ENCODE measurements around the gene MTA2. TPM values are rescaled to one million over a fixed set of nuclear protein-coding genes. Genes with fewer than 3 reads are reported as not detected.
A peak's percentile ranks its signal among the peaks of the same experiment; 100 is the strongest.
"Not testable (repeated sequence)": the region's sequence is repeated elsewhere in the genome, so short reads cannot be mapped to it uniquely, and the experiment has no call there.

MTA2 gene
- 86.1 TPM for polyA plus RNA-seq (2013)

DNA sequence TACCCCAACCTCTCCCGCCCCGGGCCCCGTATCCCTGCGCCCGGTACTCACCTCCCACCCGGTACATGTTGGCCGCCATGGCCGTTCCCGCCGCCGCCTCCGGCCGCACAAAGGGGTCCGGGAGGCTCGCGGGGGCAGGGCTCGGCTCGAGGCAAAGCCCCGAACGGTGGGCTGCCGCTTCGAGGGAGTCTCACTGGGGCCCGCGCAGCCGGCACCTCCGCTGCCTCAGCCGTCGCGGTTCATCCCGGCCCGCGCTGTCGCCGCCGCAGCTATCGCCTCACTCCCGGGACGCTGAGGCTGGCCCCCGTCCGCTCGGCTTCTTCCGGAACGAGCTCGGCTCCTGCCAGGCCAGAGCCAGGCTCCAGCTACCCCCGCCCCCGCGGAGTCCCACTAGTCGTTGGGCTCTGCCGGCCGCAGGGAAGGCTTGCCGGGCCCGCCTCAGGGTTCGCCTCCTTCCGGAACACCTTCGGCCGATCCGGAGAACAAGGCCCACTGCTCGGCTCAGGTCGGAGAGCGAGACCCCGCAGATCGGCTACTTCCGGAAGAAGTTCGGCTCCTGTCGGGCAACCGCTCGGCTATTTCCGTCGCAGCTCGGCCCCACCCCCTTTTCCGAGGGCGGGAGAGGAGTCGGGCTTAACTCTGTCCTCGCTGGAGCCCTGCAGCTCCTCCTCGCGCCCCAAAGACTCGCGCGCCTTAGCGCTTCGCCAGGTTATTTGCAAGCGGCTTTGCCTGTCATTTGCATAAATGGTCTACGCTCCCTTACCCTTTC lies at the start of gene MTA2:
TSS of gene MTA2 (minus strand) at position 494 of the 769 bp plus-strand sequence. CDS start at position 79, 415 bp downstream.
- Histone ChIP-seq H3K4me3 (ENCODE audit: control insufficient read depth in 1 of 7, extremely low read depth in 1 of 7, insufficient read depth in 4 of 7, low read depth in 2 of 7, low read length in 6 of 7) (peak within 1 kb of the TSS; percentile 71 to 97 (median 94)), H3K36me3 (ENCODE audit: control insufficient read depth in 4 of 4, insufficient read depth in 4 of 4, low read length in 3 of 4) (peaks cover 6 to 67% (median 43%) of the 10 kb centered on the region in 4 experiments), H3K27me3 (replicated peaks in 2 of 5; ENCODE audit: control insufficient read depth in 4 of 5, insufficient read depth in 5 of 5, low read length in 4 of 5) (no peaks in the 10 kb centered on the region), H3K9me3 (ENCODE audit: control extremely low read depth in 1 of 5, control insufficient read depth in 4 of 5, insufficient read depth in 2 of 5, low read depth in 1 of 5, low read length in 4 of 5) (no peaks in the 10 kb centered on the region), H3K27ac (ENCODE audit: insufficient read depth in 1 of 2, low read depth in 1 of 2, low read length in 2 of 2, poor library complexity in 1 of 2, severe bottlenecking in 2 of 2) (peak within 1 kb of the TSS; percentile 85 to 94), H3K4me1 (ENCODE audit: control extremely low read depth in 1 of 4, control insufficient read depth in 4 of 4, insufficient read depth in 4 of 4, low read length in 3 of 4) (peaks cover 18 to 43% (median 32%) of the 10 kb centered on the region in 4 experiments)
- under 1% methylated on average over 83 of the region's 83 CpGs for WGBS (ENCODE audit: insufficient coverage)
- ChIA-PET POLR2A (interaction anchor here (0.5 to 3.3 kb wide), 7 partner anchors 10 to 280 kb away, joined by 3 to 30 read pairs (median 4); partner anchors contain the start of genes EEF1G, EML3, ROM1 and STX5), CTCF (interaction anchor here (0.7 to 2.6 kb wide), 7 partner anchors 9 to 177 kb away, joined by 3 to 15 read pairs (median 6); partner anchors contain the start of genes EML3, GNG3, ROM1 and TUT1)
- DNase-seq = peak; percentile 98 to 99 (median 99)

DNA sequence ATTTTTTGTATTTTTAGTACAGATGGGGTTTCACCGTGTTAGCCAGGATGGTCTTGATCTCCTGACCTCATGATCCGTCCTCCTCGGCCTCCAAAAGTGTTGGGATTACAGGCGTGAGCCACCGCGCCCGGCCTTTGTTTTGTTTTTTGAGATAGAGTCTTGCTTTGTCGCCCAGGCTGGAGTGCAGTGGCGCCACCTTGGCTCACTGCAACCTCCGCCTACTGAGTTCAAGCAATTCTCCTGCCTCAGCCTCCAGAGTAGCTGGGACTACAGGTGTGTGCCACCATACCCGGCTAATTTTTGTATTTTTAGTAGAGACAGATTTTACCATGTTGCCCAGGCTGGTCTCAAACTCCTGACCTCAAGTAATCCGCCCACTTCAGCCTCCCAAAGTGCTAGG lies 48.6 kb upstream of the MTA2 start:
- 97% methylated on average over 12 of the region's 12 CpGs for WGBS (ENCODE audit: insufficient coverage)
- H3K9me3 ChIP-seq (ENCODE audit: control extremely low read depth in 1 of 5, control insufficient read depth in 4 of 5, insufficient read depth in 2 of 5, low read depth in 1 of 5, low read length in 4 of 5) = not testable (repeated sequence)

DNA sequence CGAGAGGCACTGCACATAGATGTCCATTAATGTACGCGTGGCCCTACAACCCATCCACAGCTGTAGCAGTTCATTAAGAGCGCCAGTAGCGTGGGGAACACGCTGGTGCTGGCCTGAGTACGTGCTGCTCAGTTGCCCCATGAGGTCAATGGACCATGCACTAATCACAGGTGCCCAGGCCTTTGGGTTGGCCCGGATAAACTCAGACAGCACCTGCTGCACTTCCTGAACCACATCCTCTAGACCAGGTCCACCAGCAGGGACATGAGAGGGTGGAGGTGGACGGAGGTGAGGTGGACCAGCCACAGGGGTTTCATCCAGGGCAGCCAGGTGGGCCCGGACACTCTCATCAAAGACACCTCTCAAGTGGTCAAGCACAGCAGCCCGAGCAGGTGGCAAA lies 47.8 kb upstream of the MTA2 start:
- CTCF ChIA-PET = interaction anchor here (0.8 to 6.0 kb wide), 4 partner anchors 19 to 60 kb away, joined by 3 to 33 read pairs (median 5); partner anchors contain the start of genes C11orf98, CSKMT, LBHD1 and UQCC3
- H3K9me3 ChIP-seq (ENCODE audit: control extremely low read depth in 1 of 5, control insufficient read depth in 4 of 5, insufficient read depth in 2 of 5, low read depth in 1 of 5, low read length in 4 of 5) = no peaks in the 10 kb centered on the region
- DNase-seq = no peak
- peaks cover 0 to 41% (median 33%) of the 10 kb centered on the region in 4 experiments for H3K4me1 ChIP-seq (ENCODE audit: control extremely low read depth in 1 of 4, control insufficient read depth in 4 of 4, insufficient read depth in 4 of 4, low read length in 3 of 4)
- H3K36me3 ChIP-seq (ENCODE audit: control insufficient read depth in 4 of 4, insufficient read depth in 4 of 4, low read length in 3 of 4) = peaks cover 7 to 35% (median 22%) of the 10 kb centered on the region in 4 experiments
- H3K4me3 ChIP-seq (ENCODE audit: control insufficient read depth in 1 of 7, extremely low read depth in 1 of 7, insufficient read depth in 4 of 7, low read depth in 2 of 7, low read length in 6 of 7) = no peak overlapping the region
- WGBS (ENCODE audit: insufficient coverage) = 92% methylated on average over 11 of the region's 11 CpGs
- no peaks in the 10 kb centered on the region for H3K27me3 ChIP-seq (replicated peaks in 2 of 5; ENCODE audit: control insufficient read depth in 4 of 5, insufficient read depth in 5 of 5, low read length in 4 of 5)
- H3K27ac ChIP-seq (ENCODE audit: insufficient read depth in 1 of 2, low read depth in 1 of 2, low read length in 2 of 2, poor library complexity in 1 of 2, severe bottlenecking in 2 of 2) = no peak overlapping the region
- POLR2A ChIA-PET = interaction anchor here (1.9 kb wide), 1 partner anchor 16 kb away, joined by 6 read pairs; the partner anchor contains the start of genes C11orf98 and CSKMT

More for the DNA sequence above, 48.6 kb upstream of the MTA2 start:
- H3K27ac ChIP-seq (ENCODE audit: insufficient read depth in 1 of 2, low read depth in 1 of 2, low read length in 2 of 2, poor library complexity in 1 of 2, severe bottlenecking in 2 of 2); DNase-seq; H3K27me3 ChIP-seq (replicated peaks in 2 of 5; ENCODE audit: control insufficient read depth in 4 of 5, insufficient read depth in 5 of 5, low read length in 4 of 5); H3K4me3 ChIP-seq (ENCODE audit: control insufficient read depth in 1 of 7, extremely low read depth in 1 of 7, insufficient read depth in 4 of 7, low read depth in 2 of 7, low read length in 6 of 7): not testable (repeated sequence)
- ChIA-PET CTCF (interaction anchor here (0.7 to 1.0 kb wide), 2 partner anchors 17 to 31 kb away, joined by 3 to 4 read pairs; no protein-coding TSS in a partner anchor), POLR2A (interaction anchor here (1.9 kb wide), 1 partner anchor 15 kb away, joined by 6 read pairs; the partner anchor contains the start of genes C11orf98 and CSKMT)
- Histone ChIP-seq H3K4me1 (ENCODE audit: control extremely low read depth in 1 of 4, control insufficient read depth in 4 of 4, insufficient read depth in 4 of 4, low read length in 3 of 4) (peaks cover 0 to 34% (median 27%) of the 10 kb centered on the region in 4 experiments), H3K36me3 (ENCODE audit: control insufficient read depth in 4 of 4, insufficient read depth in 4 of 4, low read length in 3 of 4) (peaks cover 6 to 34% (median 21%) of the 10 kb centered on the region in 4 experiments)

DNA sequence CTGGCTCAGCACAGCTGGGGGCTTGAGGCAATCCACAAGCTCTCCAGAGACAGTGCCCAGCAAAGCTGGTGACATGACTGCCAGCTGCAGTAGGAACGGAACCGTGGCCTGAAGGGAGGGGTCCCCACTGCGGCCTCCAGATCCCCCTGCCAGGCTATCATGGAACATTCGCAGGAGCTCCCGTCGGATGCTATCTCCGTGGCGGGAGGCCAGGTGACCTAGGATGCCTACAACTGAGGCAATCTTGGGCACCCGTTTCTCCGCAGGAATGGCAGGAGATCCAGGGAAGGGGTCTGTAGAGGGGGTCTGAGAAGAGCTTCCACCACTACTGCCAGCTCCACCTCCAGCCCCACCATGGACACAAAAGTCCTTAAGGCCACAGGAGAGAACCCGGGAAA lies 47.3 kb upstream of the MTA2 start:
- CTCF ChIA-PET = interaction anchor here (0.8 to 6.0 kb wide), 8 partner anchors 7 to 61 kb away, joined by 3 to 33 read pairs (median 4); partner anchors contain the start of genes C11orf98, CSKMT, LBHD1 and UQCC3

DNA sequence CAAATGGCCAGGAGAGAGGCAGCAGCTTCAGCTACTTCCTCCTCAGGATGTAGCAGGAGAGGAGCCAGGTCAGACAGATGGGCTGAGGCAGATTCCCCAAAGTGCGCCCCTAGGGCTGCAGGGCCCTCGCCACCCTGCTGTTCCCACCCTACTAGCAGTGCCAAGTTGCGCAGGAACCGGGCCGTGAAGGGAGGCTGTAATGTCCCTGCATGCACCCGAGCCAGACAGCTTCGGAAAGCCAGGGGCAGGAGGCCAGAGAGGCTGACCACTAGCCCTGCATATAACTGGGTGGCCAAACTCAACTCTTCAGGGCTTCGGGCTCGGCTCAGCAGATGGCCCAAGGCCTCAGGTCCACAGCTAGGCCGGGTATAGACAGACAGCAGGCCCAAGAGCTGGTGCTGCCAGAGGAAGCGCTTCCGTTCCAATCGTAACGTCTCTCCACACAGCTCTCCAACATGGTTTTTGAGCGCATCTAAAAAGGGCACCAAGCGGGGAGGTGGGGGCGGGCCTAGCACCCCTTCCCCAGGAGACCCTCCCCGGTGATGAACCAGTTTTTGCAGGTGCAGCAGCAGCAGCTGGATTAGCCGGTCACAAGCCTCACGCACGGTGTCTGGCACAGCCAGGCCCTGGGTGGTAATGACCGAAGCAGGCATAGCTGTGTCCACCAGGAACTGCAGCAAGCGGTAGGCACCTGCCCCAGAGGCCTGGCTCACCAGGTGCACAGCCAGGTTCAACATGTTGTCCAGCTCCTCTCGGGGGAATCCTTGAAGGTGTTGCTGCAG lies 46.7 kb upstream of the MTA2 start:
- no peak for DNase-seq
- ChIA-PET CTCF (interaction anchor here (0.8 to 6.0 kb wide), 9 partner anchors 7 to 61 kb away, joined by 3 to 33 read pairs (median 4); partner anchors contain the start of genes C11orf98, CSKMT, LBHD1 and UQCC3), POLR2A (interaction anchor here (3.0 kb wide), 1 partner anchor 17 kb away, joined by 23 read pairs; the partner anchor contains the start of genes C11orf98 and CSKMT)
- Histone ChIP-seq H3K36me3 (ENCODE audit: control insufficient read depth in 4 of 4, insufficient read depth in 4 of 4, low read length in 3 of 4) (peaks cover 8 to 45% (median 24%) of the 10 kb centered on the region in 4 experiments), H3K4me3 (ENCODE audit: control insufficient read depth in 1 of 7, extremely low read depth in 1 of 7, insufficient read depth in 4 of 7, low read depth in 2 of 7, low read length in 6 of 7) (no peak overlapping the region), H3K4me1 (ENCODE audit: control extremely low read depth in 1 of 4, control insufficient read depth in 4 of 4, insufficient read depth in 4 of 4, low read length in 3 of 4) (peaks cover 0 to 40% (median 30%) of the 10 kb centered on the region in 4 experiments), H3K9me3 (ENCODE audit: control extremely low read depth in 1 of 5, control insufficient read depth in 4 of 5, insufficient read depth in 2 of 5, low read depth in 1 of 5, low read length in 4 of 5) (no peaks in the 10 kb centered on the region), H3K27me3 (replicated peaks in 2 of 5; ENCODE audit: control insufficient read depth in 4 of 5, insufficient read depth in 5 of 5, low read length in 4 of 5) (no peaks in the 10 kb centered on the region), H3K27ac (ENCODE audit: insufficient read depth in 1 of 2, low read depth in 1 of 2, low read length in 2 of 2, poor library complexity in 1 of 2, severe bottlenecking in 2 of 2) (no peak overlapping the region)
- 95% methylated on average over 23 of the region's 24 CpGs for WGBS (ENCODE audit: insufficient coverage)

More for the DNA sequence above, 47.3 kb upstream of the MTA2 start:
- Histone ChIP-seq H3K9me3 (ENCODE audit: control extremely low read depth in 1 of 5, control insufficient read depth in 4 of 5, insufficient read depth in 2 of 5, low read depth in 1 of 5, low read length in 4 of 5) (no peaks in the 10 kb centered on the region), H3K27me3 (replicated peaks in 2 of 5; ENCODE audit: control insufficient read depth in 4 of 5, insufficient read depth in 5 of 5, low read length in 4 of 5) (no peaks in the 10 kb centered on the region), H3K4me3 (ENCODE audit: control insufficient read depth in 1 of 7, extremely low read depth in 1 of 7, insufficient read depth in 4 of 7, low read depth in 2 of 7, low read length in 6 of 7) (no peak overlapping the region), H3K27ac (ENCODE audit: insufficient read depth in 1 of 2, low read depth in 1 of 2, low read length in 2 of 2, poor library complexity in 1 of 2, severe bottlenecking in 2 of 2) (no peak overlapping the region), H3K4me1 (ENCODE audit: control extremely low read depth in 1 of 4, control insufficient read depth in 4 of 4, insufficient read depth in 4 of 4, low read length in 3 of 4) (peaks cover 0 to 44% (median 33%) of the 10 kb centered on the region in 4 experiments), H3K36me3 (ENCODE audit: control insufficient read depth in 4 of 4, insufficient read depth in 4 of 4, low read length in 3 of 4) (peaks cover 8 to 40% (median 24%) of the 10 kb centered on the region in 4 experiments)
- WGBS (ENCODE audit: insufficient coverage) = 99% methylated on average over 9 of the region's 11 CpGs
- POLR2A ChIA-PET = no interaction called here
- DNase-seq = no peak

DNA sequence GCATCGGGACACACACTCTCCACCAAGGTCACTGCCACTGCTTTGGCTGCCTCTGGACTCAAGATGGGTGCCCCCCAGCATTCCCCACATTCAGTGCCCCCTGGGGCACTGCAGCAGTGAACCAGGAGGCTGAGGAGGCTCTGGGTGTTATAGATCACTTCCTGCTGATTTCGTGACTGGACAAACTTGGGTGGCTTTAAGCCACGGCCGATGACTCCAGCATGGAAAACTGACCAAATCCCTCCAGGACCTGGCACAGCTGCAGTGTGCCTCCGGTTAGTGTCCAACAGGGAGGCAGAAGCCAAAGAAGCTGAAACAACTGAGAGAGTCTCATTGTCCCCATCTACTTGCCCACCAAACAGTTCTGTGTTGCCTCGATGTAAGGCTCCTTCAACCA lies 45.9 kb upstream of the MTA2 start:
- H3K27me3 ChIP-seq (replicated peaks in 2 of 5; ENCODE audit: control insufficient read depth in 4 of 5, insufficient read depth in 5 of 5, low read length in 4 of 5) = no peaks in the 10 kb centered on the region
- POLR2A ChIA-PET = interaction anchor here (3.0 kb wide), 1 partner anchor 17 kb away, joined by 23 read pairs; the partner anchor contains the start of genes C11orf98 and CSKMT
- WGBS (ENCODE audit: insufficient coverage) = 100% methylated on average over 6 of the region's 6 CpGs
- H3K9me3 ChIP-seq (ENCODE audit: control extremely low read depth in 1 of 5, control insufficient read depth in 4 of 5, insufficient read depth in 2 of 5, low read depth in 1 of 5, low read length in 4 of 5) = no peaks in the 10 kb centered on the region
- DNase-seq = no peak
- CTCF ChIA-PET = interaction anchor here (1.0 to 6.0 kb wide), 7 partner anchors 8 to 139 kb away, joined by 4 to 33 read pairs (median 4); partner anchors contain the start of genes C11orf98, CSKMT, LBHD1 and UQCC3
- H3K4me1 ChIP-seq (ENCODE audit: control extremely low read depth in 1 of 4, control insufficient read depth in 4 of 4, insufficient read depth in 4 of 4, low read length in 3 of 4) = peaks cover 0 to 36% (median 28%) of the 10 kb centered on the region in 4 experiments
- H3K4me3 ChIP-seq (ENCODE audit: control insufficient read depth in 1 of 7, extremely low read depth in 1 of 7, insufficient read depth in 4 of 7, low read depth in 2 of 7, low read length in 6 of 7) = no peak overlapping the region
- no peak overlapping the region for H3K27ac ChIP-seq (ENCODE audit: insufficient read depth in 1 of 2, low read depth in 1 of 2, low read length in 2 of 2, poor library complexity in 1 of 2, severe bottlenecking in 2 of 2)
- H3K36me3 ChIP-seq (ENCODE audit: control insufficient read depth in 4 of 4, insufficient read depth in 4 of 4, low read length in 3 of 4) = peaks cover 11 to 51% (median 26%) of the 10 kb centered on the region in 4 experiments

Data from common myeloid progenitor, CD34-positive (primary cell).